HEK293 (cell line): Measurements from ENCODE around the gene RABEPK.
"Not testable (repeated sequence)": the region's sequence is repeated elsewhere in the genome, so short reads cannot be mapped to it uniquely, and the experiment has no call there.

ENCODE experiments used
- CTCF ChIP-seq: fragments of 450-650 bp; formaldehyde crosslinking; IDR thresholded peaks from 2 replicates; pipeline ENCODE4 v1.5.1; 2016; ENCODE audit warnings: missing biosample characterization, missing genetic modification characterization
- REPIN1 ChIP-seq: fragments of 450-650 bp; formaldehyde crosslinking; IDR thresholded peaks from 2 replicates; pipeline ENCODE4 v1.5.1; 2017; ENCODE audit warnings: missing biosample characterization, missing genetic modification characterization, low read depth
- SP7 ChIP-seq: fragments of 450-650 bp; formaldehyde crosslinking; IDR thresholded peaks from 2 replicates; pipeline ENCODE4 v1.5.1; 2016; ENCODE audit warnings: missing biosample characterization, missing genetic modification characterization
- YY1 ChIP-seq: fragments of 450-650 bp; formaldehyde crosslinking; IDR thresholded peaks from 2 replicates; pipeline ENCODE4 v1.5.1; 2018; ENCODE audit warnings: missing biosample characterization, missing genetic modification characterization
- ZNF362 ChIP-seq: fragments of 450-650 bp; formaldehyde crosslinking; IDR thresholded peaks from 2 replicates; pipeline ENCODE4 v1.5.1; 2016; ENCODE audit warnings: missing biosample characterization, missing genetic modification characterization
- ZNF488 ChIP-seq: fragments of 450-650 bp; formaldehyde crosslinking; IDR thresholded peaks from 2 replicates; pipeline ENCODE4 v1.5.1; 2016; ENCODE audit warnings: missing biosample characterization, missing genetic modification characterization
- ZNF624 ChIP-seq: fragments of 450-650 bp; formaldehyde crosslinking; IDR thresholded peaks from 2 replicates; pipeline ENCODE4 v1.5.1; 2017; ENCODE audit warnings: missing biosample characterization, missing genetic modification characterization
- ZNF843 ChIP-seq: fragments of 450-650 bp; formaldehyde crosslinking; IDR thresholded peaks from 2 replicates; pipeline ENCODE4 v1.5.1; 2016; ENCODE audit warnings: missing biosample characterization, missing genetic modification characterization
- ZSCAN30 ChIP-seq: fragments of 450-650 bp; IDR thresholded peaks from 2 replicates; pipeline ENCODE4 v1.5.1; 2018; ENCODE audit warnings: missing biosample characterization, mild to moderate bottlenecking, missing genetic modification characterization, moderate library complexity

GRCh38 chr9:125236520-125237159, 36.3 kb downstream of the RABEPK start:
- not testable (repeated sequence) for TF ChIP-seq CTCF (tag by site-specific recombination); YY1 (tag by site-specific recombination); ZNF624 (tag by site-specific recombination); ZNF843 (tag by site-specific recombination); ZSCAN30 (tag by site-specific recombination); REPIN1; ZNF362; ZNF488 (tag by site-specific recombination); SP7 (tag by site-specific recombination)
